CD8-positive, alpha-beta memory T cell (primary cell): ENCODE results near the gene CHST8. TPM values are rescaled to one million over a fixed set of nuclear protein-coding genes. Genes with fewer than 3 reads are reported as not detected.

Experiments used
- CTCF ChIA-PET: fragments of 350-600 bp; sonication (Branson Sonifier 250); formaldehyde crosslinking; loops from one replicate; lab custom pipeline; 2021; ENCODE audit warnings: antibody characterized with exemption; lab: Charles Lee
- POLR2A ChIA-PET: fragments of 350-600 bp; sonication (Branson Sonifier 250); formaldehyde crosslinking; loops from one replicate; lab custom pipeline; 2021; ENCODE audit warnings: antibody characterized with exemption; lab: Charles Lee
- DNase-seq, 5 donors: peaks; one replicate each; pipeline versions ENCODE4 v3.0.0 to v3.0.0-alpha.2; 2020 to 2022; ENCODE audit warnings: mixed read lengths in 1 of 5
- H3K27ac ChIP-seq: one replicate; pipeline ENCODE4 v1.7.0; 2013; ENCODE audit warnings: low read depth, mild to moderate bottlenecking, low read length, moderate library complexity
- H3K27me3 ChIP-seq: 2 replicates; pipeline ENCODE4 v1.7.0; 2013; ENCODE audit warnings: low read length, mild to moderate bottlenecking; ENCODE audit not compliant: insufficient read depth, poor library complexity, severe bottlenecking
- H3K36me3 ChIP-seq: 2 replicates; pipeline ENCODE4 v1.7.0; 2013; ENCODE audit warnings: mild to moderate bottlenecking, low read length, moderate library complexity; ENCODE audit not compliant: insufficient read depth
- H3K4me1 ChIP-seq: 2 replicates; pipeline ENCODE4 v1.7.0; 2013; ENCODE audit warnings: mild to moderate bottlenecking, low read length, moderate library complexity; ENCODE audit not compliant: insufficient read depth
- H3K4me3 ChIP-seq: 2 replicates; pipeline ENCODE4 v1.7.0; 2013; ENCODE audit warnings: mild to moderate bottlenecking, low read length
- H3K9me3 ChIP-seq: 2 replicates; pipeline ENCODE4 v1.7.0; 2013; ENCODE audit warnings: mild to moderate bottlenecking, low read length
- H3K27ac Mint-ChIP-seq, 8 donors: one replicate each; pipeline ENCODE4 v1.8.0; 2020 to 2021; ENCODE audit warnings: mixed read lengths in 8 of 8, mild to moderate bottlenecking in 6 of 8, inconsistent platforms in 3 of 8, moderate library complexity in 3 of 8
- H3K27me3 Mint-ChIP-seq, 2 donors: one replicate each; pipeline ENCODE4 v1.8.0; 2020 to 2021; ENCODE audit warnings: mixed read lengths in 2 of 2, mild to moderate bottlenecking in 1 of 2, moderate library complexity in 1 of 2
- H3K36me3 Mint-ChIP-seq, 3 donors: one replicate each; pipeline ENCODE4 v1.8.0; 2020 to 2021; ENCODE audit warnings: mixed read lengths in 3 of 3, inconsistent platforms in 1 of 3, mild to moderate bottlenecking in 1 of 3
- H3K4me1 Mint-ChIP-seq, 3 donors: one replicate each; pipeline ENCODE4 v1.8.0; 2020 to 2021; ENCODE audit warnings: mixed read lengths in 3 of 3, inconsistent platforms in 1 of 3, mild to moderate bottlenecking in 1 of 3
- H3K4me3 Mint-ChIP-seq, 7 donors: one replicate each; pipeline ENCODE4 v1.8.0; 2020 to 2021; ENCODE audit warnings: mixed read lengths in 7 of 7, mild to moderate bottlenecking in 6 of 7, moderate library complexity in 4 of 7, inconsistent platforms in 2 of 7
- H3K9me3 Mint-ChIP-seq, 5 donors: one replicate each; pipeline ENCODE4 v1.8.0; 2020 to 2022; ENCODE audit warnings: mixed read lengths in 5 of 5, mild to moderate bottlenecking in 3 of 5, moderate library complexity in 2 of 5, inconsistent platforms in 1 of 5
- polyA plus RNA-seq: library from polyadenylated mRNA; unstranded; fragments of 300-500 nt; fragmentation: Illumina TruSeq; gene quantifications from one replicate; pipeline ENCODE4 v1.2.3, GENCODE V29; 2021
- total RNA-seq, 2 experiments: library from RNA; stranded (reverse); gene quantifications; one replicate each; pipeline ENCODE4 v1.2.3, GENCODE V29; 2021

The CHST8 gene
- total and polyA plus RNA-seq, 3 experiments from 2014 or later: not detected

- Histone ChIP-seq H3K9me3 (no peaks in the 10 kb centered on the region), H3K4me1 (no peaks in the 10 kb centered on the region), H3K27ac (no peak overlapping the region), H3K36me3 (no peaks in the 10 kb centered on the region), H3K27me3 (no peaks in the 10 kb centered on the region), H3K4me3 (no peak overlapping the region)
- Mint-ChIP-seq H3K27me3 (peaks cover 7 to 18% of the 10 kb centered on the region in 2 donors), H3K27ac (no peak overlapping the region), H3K9me3 (no peaks in the 10 kb centered on the region), H3K4me3 (no peak overlapping the region), H3K36me3 (no peaks in the 10 kb centered on the region), H3K4me1 (no peaks in the 10 kb centered on the region)
- ChIA-PET POLR2A (no interaction called here), CTCF (no interaction called here)
- no peak for DNase-seq
Measured at GRCh38 chr19:33673996-33674625, 52.4 kb downstream of the CHST8 start.

GRCh38 chr19:33674626-33675367 is 53.0 kb downstream of the CHST8 start:
- ChIA-PET POLR2A (no interaction called here), CTCF (no interaction called here)
- H3K27ac ChIP-seq: no peak overlapping the region
- no peaks in the 10 kb centered on the region for H3K9me3 ChIP-seq
- no peak overlapping the region for H3K4me3 ChIP-seq
- H3K27me3 ChIP-seq: no peaks in the 10 kb centered on the region
- Mint-ChIP-seq H3K27me3 (peaks cover 7 to 18% of the 10 kb centered on the region in 2 donors), H3K36me3 (no peaks in the 10 kb centered on the region), H3K4me1 (no peaks in the 10 kb centered on the region), H3K27ac (no peak overlapping the region), H3K9me3 (no peaks in the 10 kb centered on the region), H3K4me3 (no peak overlapping the region)
- no peak for DNase-seq
- H3K36me3 ChIP-seq: no peaks in the 10 kb centered on the region
- H3K4me1 ChIP-seq: no peaks in the 10 kb centered on the region

GRCh38 chr19:33675501-33676124 is 53.9 kb downstream of the CHST8 start:
- Histone ChIP-seq H3K27ac (no peak overlapping the region), H3K4me1 (no peaks in the 10 kb centered on the region), H3K9me3 (no peaks in the 10 kb centered on the region), H3K27me3 (no peaks in the 10 kb centered on the region), H3K36me3 (no peaks in the 10 kb centered on the region), H3K4me3 (no peak overlapping the region)
- ChIA-PET CTCF (no interaction called here), POLR2A (no interaction called here)
- Mint-ChIP-seq H3K27me3 (peaks cover 7 to 18% of the 10 kb centered on the region in 2 donors), H3K4me1 (no peaks in the 10 kb centered on the region), H3K36me3 (no peaks in the 10 kb centered on the region), H3K27ac (peak overlapping the region in 1 of 8 donors; percentile 71), H3K4me3 (no peak overlapping the region), H3K9me3 (no peaks in the 10 kb centered on the region)
- no peak for DNase-seq

GRCh38 chr19:33676999-33677665 is 55.4 kb downstream of the CHST8 start:
- Mint-ChIP-seq H3K9me3 (no peaks in the 10 kb centered on the region), H3K4me1 (no peaks in the 10 kb centered on the region), H3K36me3 (no peaks in the 10 kb centered on the region), H3K27me3 (peaks cover 7 to 15% of the 10 kb centered on the region in 2 donors), H3K4me3 (peak overlapping the region in 1 of 7 donors; percentile 70), H3K27ac (no peak overlapping the region)
- Histone ChIP-seq H3K27ac (no peak overlapping the region), H3K4me1 (no peaks in the 10 kb centered on the region), H3K27me3 (no peaks in the 10 kb centered on the region), H3K4me3 (no peak overlapping the region), H3K9me3 (no peaks in the 10 kb centered on the region), H3K36me3 (no peaks in the 10 kb centered on the region)
- no peak for DNase-seq
- ChIA-PET CTCF (no interaction called here), POLR2A (no interaction called here)

- ChIA-PET CTCF (no interaction called here), POLR2A (no interaction called here)
- H3K36me3 Mint-ChIP-seq: no peaks in the 10 kb centered on the region
- Histone ChIP-seq H3K27me3 (peaks cover under 1% of the 10 kb centered on the region), H3K4me3 (no peak overlapping the region), H3K9me3 (no peaks in the 10 kb centered on the region), H3K27ac (no peak overlapping the region), H3K36me3 (no peaks in the 10 kb centered on the region), H3K4me1 (no peaks in the 10 kb centered on the region)
- H3K4me1 Mint-ChIP-seq: no peaks in the 10 kb centered on the region
- no peak for DNase-seq
- H3K27ac Mint-ChIP-seq: no peak overlapping the region
- H3K9me3 Mint-ChIP-seq: no peaks in the 10 kb centered on the region
- H3K27me3 Mint-ChIP-seq: peaks cover 8 to 11% of the 10 kb centered on the region in 2 donors
- no peak overlapping the region for H3K4me3 Mint-ChIP-seq
Measured at GRCh38 chr19:33677745-33678426, 56.1 kb downstream of the CHST8 start.

GRCh38 chr19:33678796-33679585 is 57.2 kb downstream of the CHST8 start:
- Histone ChIP-seq H3K36me3 (no peaks in the 10 kb centered on the region), H3K4me1 (no peaks in the 10 kb centered on the region), H3K27me3 (peaks cover 7% of the 10 kb centered on the region), H3K27ac (no peak overlapping the region), H3K4me3 (no peak overlapping the region), H3K9me3 (no peaks in the 10 kb centered on the region)
- Mint-ChIP-seq H3K27me3 (peaks cover 15 to 17% of the 10 kb centered on the region in 2 donors), H3K36me3 (no peaks in the 10 kb centered on the region), H3K27ac (no peak overlapping the region), H3K4me1 (no peaks in the 10 kb centered on the region), H3K4me3 (no peak overlapping the region), H3K9me3 (no peaks in the 10 kb centered on the region)
- CTCF ChIA-PET: no interaction called here
- POLR2A ChIA-PET: no interaction called here
- DNase-seq: no peak

GRCh38 chr19:33679696-33680095 is 57.9 kb downstream of the CHST8 start:
- Histone ChIP-seq H3K36me3 (no peaks in the 10 kb centered on the region), H3K4me1 (no peaks in the 10 kb centered on the region), H3K9me3 (no peaks in the 10 kb centered on the region), H3K27me3 (peaks cover 7% of the 10 kb centered on the region), H3K4me3 (no peak overlapping the region), H3K27ac (no peak overlapping the region)
- Mint-ChIP-seq H3K9me3 (no peaks in the 10 kb centered on the region), H3K27me3 (peaks cover 16 to 21% of the 10 kb centered on the region in 2 donors), H3K36me3 (no peaks in the 10 kb centered on the region), H3K4me1 (no peaks in the 10 kb centered on the region), H3K4me3 (no peak overlapping the region), H3K27ac (no peak overlapping the region)
- DNase-seq: no peak
- CTCF ChIA-PET: no interaction called here
- POLR2A ChIA-PET: no interaction called here
